Uterus (tissue), 2 donors: Measurements from ENCODE around the gene ZNF407.

ENCODE experiments used
- POLR2A ChIP-seq, 2 donors: fragments of 450-650 bp; IDR thresholded peaks; one replicate each; pipeline ENCODE4 v1.6.1; 2016; ENCODE audit warnings: antibody characterized with exemption in 2 of 2, mild to moderate bottlenecking in 1 of 2, moderate library complexity in 1 of 2
- TF ChIP-seq, protein P1 (sequence below), 4 experiments: fragments of 200-600 bp in 2 of 4; fragments of 450-650 bp in 2 of 4; sonication (generic) in 2 of 4; IDR thresholded peaks; one replicate each; pipeline ENCODE4 v1.5.1; 2016 to 2019; ENCODE audit warnings: antibody characterized with exemption in 4 of 4, mild to moderate bottlenecking in 2 of 4, moderate library complexity in 1 of 4

DNA sequence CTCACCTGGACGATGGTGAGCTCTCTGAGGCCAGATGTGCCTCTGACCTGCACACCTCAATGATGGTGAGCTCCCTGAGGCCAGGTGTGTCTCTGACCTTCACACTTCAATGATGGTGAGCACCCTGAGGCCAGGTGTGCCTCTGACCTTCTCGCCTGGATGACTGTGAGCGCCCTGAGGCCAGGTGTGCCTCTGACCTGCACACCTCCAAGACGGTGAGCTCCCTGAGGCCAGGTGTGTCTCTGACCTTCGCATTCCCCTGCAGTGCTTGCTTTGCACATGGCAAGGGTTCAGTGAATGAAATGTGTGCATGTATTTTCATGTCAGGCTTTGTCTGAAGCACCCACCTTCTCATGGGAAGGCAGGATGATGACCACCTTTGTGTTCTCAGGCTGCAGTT lies 515.8 kb downstream of the ZNF407 start:
- TF ChIP-seq, protein P1, sequence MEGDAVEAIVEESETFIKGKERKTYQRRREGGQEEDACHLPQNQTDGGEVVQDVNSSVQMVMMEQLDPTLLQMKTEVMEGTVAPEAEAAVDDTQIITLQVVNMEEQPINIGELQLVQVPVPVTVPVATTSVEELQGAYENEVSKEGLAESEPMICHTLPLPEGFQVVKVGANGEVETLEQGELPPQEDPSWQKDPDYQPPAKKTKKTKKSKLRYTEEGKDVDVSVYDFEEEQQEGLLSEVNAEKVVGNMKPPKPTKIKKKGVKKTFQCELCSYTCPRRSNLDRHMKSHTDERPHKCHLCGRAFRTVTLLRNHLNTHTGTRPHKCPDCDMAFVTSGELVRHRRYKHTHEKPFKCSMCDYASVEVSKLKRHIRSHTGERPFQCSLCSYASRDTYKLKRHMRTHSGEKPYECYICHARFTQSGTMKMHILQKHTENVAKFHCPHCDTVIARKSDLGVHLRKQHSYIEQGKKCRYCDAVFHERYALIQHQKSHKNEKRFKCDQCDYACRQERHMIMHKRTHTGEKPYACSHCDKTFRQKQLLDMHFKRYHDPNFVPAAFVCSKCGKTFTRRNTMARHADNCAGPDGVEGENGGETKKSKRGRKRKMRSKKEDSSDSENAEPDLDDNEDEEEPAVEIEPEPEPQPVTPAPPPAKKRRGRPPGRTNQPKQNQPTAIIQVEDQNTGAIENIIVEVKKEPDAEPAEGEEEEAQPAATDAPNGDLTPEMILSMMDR (IDR thresholded peaks at IDR 0.05): no peak
- no peak for TF ChIP-seq POLR2A (IDR thresholded peaks at IDR 0.05)
